SK-N-MC (cell line): ENCODE results near the gene ZFR.

ENCODE experiments used
- EZH2 ChIP-seq: fragments of 200-600 bp; sonication (generic); IDR thresholded peaks from one replicate; pipeline ENCODE4 v1.6.1; 2017; ENCODE audit warnings: antibody characterized with exemption
- FOXP2 ChIP-seq: optimal IDR thresholded peaks from 2 replicates; pipeline ENCODE3; 2011; ENCODE audit warnings: mild to moderate bottlenecking, moderate library complexity; ENCODE audit not compliant: insufficient read depth; ENCODE audit errors: extremely low read length, control extremely low read depth
- POLR2AphosphoS5 ChIP-seq: IDR thresholded peaks from 2 replicates; pipeline ENCODE4 v1.6.1; 2012; ENCODE audit warnings: mild to moderate bottlenecking, low read depth, low read length, borderline replicate concordance

DNA sequence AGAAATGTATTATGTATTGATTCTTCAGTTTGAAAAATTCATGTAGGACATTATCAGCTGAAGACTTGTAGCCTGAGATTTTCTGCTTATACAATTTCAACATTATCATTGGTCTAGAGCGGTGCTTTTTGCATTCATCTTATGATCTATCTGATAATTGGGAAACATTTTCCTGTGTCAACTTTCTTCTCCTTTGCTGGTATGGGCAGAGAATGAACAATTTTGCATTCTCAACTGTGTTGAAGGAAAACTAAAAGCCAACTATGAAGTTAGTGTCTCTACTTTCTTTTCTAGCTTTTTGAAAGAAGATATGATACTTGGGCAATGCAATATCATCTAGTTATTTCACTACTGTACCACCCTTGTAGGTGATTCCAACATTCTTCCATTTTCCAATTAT, 10.3 kb downstream of the ZFR start:
- TF ChIP-seq POLR2AphosphoS5 (no peak), EZH2 (no peak), FOXP2 (no peak)
